Activated T-cell treated with anti-CD3 and anti-CD28 coated beads, Interleukin-2, amount 50 U/mL, for 72 hours (primary cell): ENCODE data around the gene UBE2D3. TPM values are rescaled to one million over a fixed set of nuclear protein-coding genes. Genes with fewer than 3 reads are reported as not detected.
"Not testable (repeated sequence)": the region's sequence is repeated elsewhere in the genome, so short reads cannot be mapped to it uniquely, and the experiment has no call there.

Source experiments
- ATAC-seq, 2 donors: fragments of 150-1000 bp; cut with Tn5 transposase; replicated peaks in 1 of 2; 2 replicates each; pipeline ENCODE4 v1.10.0; 2021; ENCODE audit warnings: moderate library complexity in 2 of 2, mild to moderate bottlenecking in 1 of 2
- DNase-seq, 2 donors: peaks; one replicate each; pipeline ENCODE4 v3.0.0; 2021 to 2022; ENCODE audit warnings: mixed read lengths in 1 of 2
- H3K27ac Mint-ChIP-seq: one replicate; pipeline ENCODE4 v1.8.0; 2022; ENCODE audit warnings: mild to moderate bottlenecking, moderate library complexity, mixed read lengths
- H3K27me3 Mint-ChIP-seq: one replicate; pipeline ENCODE4 v1.8.0; 2022; ENCODE audit warnings: low read depth, mixed read lengths
- H3K36me3 Mint-ChIP-seq, 2 donors: one replicate each; pipeline ENCODE4 v1.8.0; 2022; ENCODE audit warnings: mixed read lengths in 2 of 2, mild to moderate bottlenecking in 1 of 2; ENCODE audit not compliant: insufficient read depth in 2 of 2
- H3K4me1 Mint-ChIP-seq: one replicate; pipeline ENCODE4 v1.8.0; 2022; ENCODE audit warnings: low read depth, mixed read lengths
- H3K4me3 Mint-ChIP-seq, 2 donors: one replicate each; pipeline ENCODE4 v1.8.0; 2022; ENCODE audit warnings: mild to moderate bottlenecking in 2 of 2, mixed read lengths in 2 of 2, moderate library complexity in 2 of 2
- H3K9me3 Mint-ChIP-seq, 2 donors: one replicate each; pipeline ENCODE4 v1.8.0; 2022; ENCODE audit warnings: mixed read lengths in 2 of 2
- total RNA-seq, 2 donors: library from RNA; stranded (reverse); gene quantifications; one replicate each; pipeline ENCODE4 v1.2.3, GENCODE V29; 2022

The UBE2D3 gene
- total RNA-seq, 2 donors from 2014 or later: 460 to 481 TPM

- Mint-ChIP-seq H3K4me3 (no peak overlapping the region), H3K4me1 (peaks cover 44% of the 10 kb centered on the region), H3K36me3 (peaks cover 4 to 26% of the 10 kb centered on the region in 2 donors), H3K27ac (no peak overlapping the region), H3K27me3 (no peaks in the 10 kb centered on the region), H3K9me3 (no peaks in the 10 kb centered on the region)
- ATAC-seq (no peak), DNase-seq (peak; percentile 53 to 55)
Measured at GRCh38 chr4:102825261-102826091, 1.9 kb downstream of the UBE2D3 start.

DNA sequence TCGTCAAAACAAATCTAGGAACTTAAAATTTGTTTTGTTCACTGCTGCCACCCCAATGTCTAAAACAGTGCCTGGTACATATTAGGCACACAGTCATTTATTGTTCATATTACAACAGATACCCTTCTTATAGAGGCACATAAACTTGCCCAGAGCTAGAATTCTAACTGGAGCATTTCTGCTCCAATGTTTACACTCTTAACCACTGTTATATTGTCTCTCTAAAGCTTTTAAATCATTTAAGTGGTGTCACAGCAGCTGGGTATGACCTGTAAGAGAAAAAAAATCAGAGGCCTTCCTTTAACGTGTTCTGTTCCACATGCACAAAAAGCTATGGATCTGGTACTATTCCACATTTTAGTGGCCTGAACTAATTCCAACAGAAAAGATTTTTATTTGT lies 3.0 kb downstream of the UBE2D3 start:
- Mint-ChIP-seq H3K4me3 (no peak overlapping the region), H3K27me3 (no peaks in the 10 kb centered on the region), H3K4me1 (peaks cover 53% of the 10 kb centered on the region), H3K27ac (no peak overlapping the region), H3K9me3 (no peaks in the 10 kb centered on the region), H3K36me3 (peaks cover 11 to 32% of the 10 kb centered on the region in 2 donors)
- ATAC-seq (no peak), DNase-seq (no peak)

DNA sequence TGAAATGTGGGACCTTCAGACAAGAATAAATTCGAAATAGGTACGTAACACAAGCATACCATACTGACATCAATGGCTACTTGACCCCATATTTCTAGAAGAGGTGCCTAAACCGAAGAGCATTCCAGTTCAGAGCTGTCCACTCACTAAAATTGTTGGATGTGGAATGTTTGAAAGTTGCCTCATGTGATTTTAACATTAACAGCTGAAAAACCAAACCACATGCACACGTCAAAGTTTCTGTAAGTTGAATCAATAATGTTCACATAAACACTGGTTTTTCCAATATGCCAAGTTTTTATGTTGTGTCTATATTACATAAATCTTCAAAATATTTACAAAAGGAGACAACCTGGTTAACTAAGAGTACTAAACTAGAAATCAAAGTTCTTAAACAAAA lies 3.5 kb downstream of the UBE2D3 start:
- no peaks in the 10 kb centered on the region for H3K27me3 Mint-ChIP-seq
- peak overlapping the region; percentile 96 for H3K27ac Mint-ChIP-seq
- no peaks in the 10 kb centered on the region for H3K9me3 Mint-ChIP-seq
- no peak for ATAC-seq
- no peak overlapping the region for H3K4me3 Mint-ChIP-seq
- peaks cover 51% of the 10 kb centered on the region for H3K4me1 Mint-ChIP-seq
- H3K36me3 Mint-ChIP-seq: peaks cover 11 to 32% of the 10 kb centered on the region in 2 donors
- DNase-seq: no peak

GRCh38 chr4:102823464-102823863 lies 3.9 kb downstream of the UBE2D3 start:
- DNase-seq (no peak), ATAC-seq (no peak)
- Mint-ChIP-seq H3K36me3 (peaks cover 11 to 37% of the 10 kb centered on the region in 2 donors), H3K9me3 (no peaks in the 10 kb centered on the region), H3K4me1 (peaks cover 51% of the 10 kb centered on the region), H3K27ac (peak overlapping the region; percentile 96), H3K4me3 (no peak overlapping the region), H3K27me3 (no peaks in the 10 kb centered on the region)

DNA sequence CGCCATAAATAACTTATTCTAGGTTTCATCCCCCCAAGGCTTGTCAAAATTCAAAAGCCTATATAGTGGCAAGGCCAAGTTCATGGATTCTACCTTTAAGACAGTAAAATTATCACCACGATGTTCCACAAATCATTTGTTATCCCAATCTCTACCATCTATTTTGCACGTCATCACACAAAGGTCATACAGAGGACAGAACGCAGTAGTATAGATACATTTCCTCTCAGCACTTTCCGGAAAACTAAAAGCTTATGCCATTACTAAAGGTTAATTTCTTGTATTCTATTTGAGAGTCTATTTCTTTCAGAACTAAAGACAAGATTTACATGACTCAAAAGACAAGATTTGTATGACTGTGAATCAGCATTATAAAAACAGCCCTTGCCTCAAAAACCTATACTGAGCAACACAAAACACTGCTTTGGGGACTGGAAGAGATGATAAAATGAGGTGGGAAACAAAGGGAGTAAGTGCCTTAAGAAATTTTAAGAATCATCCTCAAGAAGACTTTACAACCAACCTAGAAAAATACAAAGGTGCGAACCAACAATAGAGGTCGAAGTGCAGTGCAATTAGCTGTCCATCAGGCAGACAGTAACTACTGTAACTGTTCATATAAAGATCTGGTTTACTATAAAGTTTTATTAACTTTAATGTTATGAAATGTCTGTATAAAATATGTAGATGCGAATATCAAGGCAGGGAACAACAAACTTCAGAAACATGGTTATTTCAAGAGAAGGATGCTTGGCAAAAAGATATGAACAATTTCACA lies 7.6 kb downstream of the UBE2D3 start:
- DNase-seq: no peak
- ATAC-seq: peak; percentile 70
- Mint-ChIP-seq H3K4me1 (peaks cover 79% of the 10 kb centered on the region), H3K27me3 (no peaks in the 10 kb centered on the region), H3K36me3 (peaks cover 11 to 64% of the 10 kb centered on the region in 2 donors), H3K4me3 (no peak overlapping the region), H3K27ac (peak overlapping the region; percentile 92), H3K9me3 (no peaks in the 10 kb centered on the region)

GRCh38 chr4:102819100-102819499 lies 8.3 kb downstream of the UBE2D3 start:
- Mint-ChIP-seq H3K4me3 (peak overlapping the region; percentile 59 to 88), H3K27ac (peak overlapping the region; percentile 92), H3K4me1 (peaks cover 86% of the 10 kb centered on the region), H3K36me3 (peaks cover 10 to 63% of the 10 kb centered on the region in 2 donors)
- H3K27me3 Mint-ChIP-seq, DNase-seq, H3K9me3 Mint-ChIP-seq, ATAC-seq: not testable (repeated sequence)

GRCh38 chr4:102817613-102818268 lies 9.6 kb downstream of the UBE2D3 start:
- Mint-ChIP-seq H3K27me3 (no peaks in the 10 kb centered on the region), H3K36me3 (peaks cover 10 to 61% of the 10 kb centered on the region in 2 donors), H3K27ac (peak overlapping the region; percentile 78), H3K4me1 (peaks cover 93% of the 10 kb centered on the region), H3K4me3 (peak overlapping the region; percentile 59 to 88), H3K9me3 (no peaks in the 10 kb centered on the region)
- DNase-seq: no peak
- peak; percentile 32 to 36 for ATAC-seq

DNA sequence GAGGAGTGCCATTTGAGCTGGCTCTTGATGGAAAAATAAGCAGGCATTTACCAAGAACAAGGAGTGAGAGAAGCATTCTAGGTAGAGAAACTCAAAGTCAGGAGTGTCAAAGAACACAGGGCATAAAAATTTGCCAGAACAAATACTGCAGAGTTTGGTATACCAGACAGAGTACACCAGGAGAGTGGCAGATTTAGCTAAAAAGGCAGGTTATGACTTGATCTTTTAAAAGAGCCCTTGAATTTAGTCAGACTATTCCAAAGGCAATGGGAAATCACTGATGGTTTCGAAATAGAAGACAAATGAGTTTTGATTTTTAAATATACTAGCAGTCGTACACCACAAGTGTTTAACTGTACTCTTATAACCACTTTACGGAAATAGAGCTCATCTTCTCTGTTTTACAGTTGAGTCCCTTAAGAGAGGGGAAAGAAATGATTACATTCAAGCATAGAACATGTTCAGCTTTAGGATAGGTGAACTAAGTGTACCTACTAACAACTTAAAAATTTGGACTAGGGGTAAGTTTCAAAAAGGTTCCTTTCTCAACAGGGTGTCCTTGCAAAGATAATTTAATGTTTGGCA lies 10.2 kb downstream of the UBE2D3 start:
- no peak for DNase-seq

GRCh38 chr4:102815981-102816380 lies 11.4 kb downstream of the UBE2D3 start:
- DNase-seq: no peak
- peak in 1 of 2 donors; percentile 12 for ATAC-seq
- Mint-ChIP-seq H3K9me3 (no peaks in the 10 kb centered on the region), H3K4me1 (peaks cover 93% of the 10 kb centered on the region), H3K36me3 (peaks cover 10 to 61% of the 10 kb centered on the region in 2 donors), H3K27me3 (no peaks in the 10 kb centered on the region), H3K27ac (peak overlapping the region; percentile 78), H3K4me3 (peak overlapping the region; percentile 13 to 37)

More for the DNA sequence above, 10.2 kb downstream of the UBE2D3 start:
- peak overlapping the region; percentile 59 to 88 for H3K4me3 Mint-ChIP-seq
- H3K27me3 Mint-ChIP-seq: no peaks in the 10 kb centered on the region
- H3K36me3 Mint-ChIP-seq: peaks cover 10 to 60% of the 10 kb centered on the region in 2 donors
- ATAC-seq: peak; percentile 59 to 62
- H3K27ac Mint-ChIP-seq: peak overlapping the region; percentile 78
- H3K4me1 Mint-ChIP-seq: peaks cover 93% of the 10 kb centered on the region
- no peaks in the 10 kb centered on the region for H3K9me3 Mint-ChIP-seq

- H3K4me3 Mint-ChIP-seq: peak overlapping the region in 1 of 2 donors; percentile 73
- DNase-seq (no peak), ATAC-seq (peak in 1 of 2 donors; percentile 56)
- H3K4me1 Mint-ChIP-seq: peaks cover 81% of the 10 kb centered on the region
- H3K27ac Mint-ChIP-seq: peak overlapping the region; percentile 97
- no peaks in the 10 kb centered on the region for H3K9me3 Mint-ChIP-seq
- no peaks in the 10 kb centered on the region for H3K27me3 Mint-ChIP-seq
- peaks cover 13 to 65% of the 10 kb centered on the region in 2 donors for H3K36me3 Mint-ChIP-seq
Measured at GRCh38 chr4:102809691-102810090, 17.7 kb downstream of the UBE2D3 start.

- Mint-ChIP-seq H3K27ac (peak overlapping the region; percentile 56), H3K4me1 (peaks cover 76% of the 10 kb centered on the region), H3K36me3 (peaks cover 11 to 63% of the 10 kb centered on the region in 2 donors), H3K27me3 (no peaks in the 10 kb centered on the region), H3K4me3 (peak overlapping the region in 1 of 2 donors; percentile 23), H3K9me3 (no peaks in the 10 kb centered on the region)
- DNase-seq (no peak), ATAC-seq (peak; percentile 70 to 74)
Measured at GRCh38 chr4:102809190-102809589, 18.2 kb downstream of the UBE2D3 start.

DNA sequence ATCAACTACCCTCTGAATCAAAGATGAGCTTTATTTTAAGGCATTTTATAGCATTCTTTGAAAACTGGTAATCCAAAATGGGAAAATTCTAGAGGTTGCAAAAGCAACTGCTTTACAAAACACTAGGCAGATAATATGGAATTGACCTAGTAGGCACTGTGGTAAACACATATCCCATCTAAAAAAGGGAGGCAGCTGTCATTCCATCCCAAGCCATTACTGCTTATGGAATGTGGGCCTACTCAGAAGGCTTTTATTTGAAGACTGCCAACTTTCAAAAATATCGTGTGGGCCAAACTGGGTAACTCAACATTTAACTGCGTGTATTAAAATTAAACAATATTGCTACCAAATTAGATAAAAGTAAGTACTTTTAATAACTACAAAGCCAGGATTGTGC lies 19.3 kb downstream of the UBE2D3 start:
- H3K4me3 Mint-ChIP-seq: no peak overlapping the region

More for the DNA sequence above, 19.3 kb downstream of the UBE2D3 start:
- H3K27me3 Mint-ChIP-seq: no peaks in the 10 kb centered on the region
- H3K27ac Mint-ChIP-seq: peak overlapping the region; percentile 65
- DNase-seq (no peak), ATAC-seq (no peak)
- peaks cover 12 to 63% of the 10 kb centered on the region in 2 donors for H3K36me3 Mint-ChIP-seq
- H3K9me3 Mint-ChIP-seq: no peaks in the 10 kb centered on the region
- H3K4me1 Mint-ChIP-seq: peaks cover 72% of the 10 kb centered on the region
